OCI-LY1 (cell line): Measurements from ENCODE around the gene SMIM29.

ENCODE experiments used
- H2AFZ ChIP-seq: fragments of 200-600 bp; sonication (generic), shearing (Covaris generic); 2 replicates; pipeline ENCODE4 v1.6.0; 2014; ENCODE audit warnings: antibody characterized with exemption, mild to moderate bottlenecking, low read length
- H3F3A ChIP-seq: fragments of 200-600 bp; sonication (generic), shearing (Covaris generic); 2 replicates; pipeline ENCODE4 v1.6.0; 2014; ENCODE audit warnings: mild to moderate bottlenecking, antibody characterized with exemption, low read length, moderate library complexity; ENCODE audit not compliant: insufficient read depth
- H3K27ac ChIP-seq: fragments of 200-600 bp; sonication (generic); 2 replicates; pipeline ENCODE4 v1.5.1; 2014; ENCODE audit warnings: low read length, mixed run types, mild to moderate bottlenecking, low read depth; ENCODE audit not compliant: poor library complexity, severe bottlenecking
- H3K27me3 ChIP-seq: fragments of 200-600 bp; sonication (generic); 2 replicates; pipeline ENCODE4 v1.6.0; 2014; ENCODE audit warnings: antibody characterized with exemption, mild to moderate bottlenecking, low read length, moderate library complexity; ENCODE audit not compliant: insufficient read depth
- H3K36me3 ChIP-seq: fragments of 200-600 bp; sonication (generic); 2 replicates; pipeline ENCODE4 v1.6.1; 2014; ENCODE audit warnings: mild to moderate bottlenecking, antibody characterized with exemption, low read length, moderate library complexity, mixed read lengths; ENCODE audit not compliant: insufficient read depth
- H3K4me1 ChIP-seq: fragments of 200-600 bp; sonication (generic); 2 replicates; pipeline ENCODE4 v1.5.1; 2014; ENCODE audit warnings: mild to moderate bottlenecking, low read length, moderate library complexity; ENCODE audit not compliant: insufficient read depth, severe bottlenecking
- H3K4me2 ChIP-seq: fragments of 200-600 bp; sonication (generic), shearing (Covaris generic); 2 replicates; pipeline ENCODE4 v1.6.1; 2014; ENCODE audit warnings: low read length
- H3K4me3 ChIP-seq: fragments of 200-600 bp; sonication (generic); 2 replicates; pipeline ENCODE4 v1.5.1; 2014; ENCODE audit warnings: low read length, low read depth, mild to moderate bottlenecking, mixed read lengths; ENCODE audit not compliant: poor library complexity, severe bottlenecking
- H3K79me2 ChIP-seq: fragments of 200-600 bp; shearing (Covaris generic); 2 replicates; pipeline ENCODE4 v1.6.1; 2016; ENCODE audit warnings: mixed run types, low read length, mixed read lengths; ENCODE audit not compliant: insufficient read depth
- H3K9ac ChIP-seq: fragments of 200-600 bp; sonication (generic), shearing (Covaris generic); 2 replicates; pipeline ENCODE4 v1.6.1; 2014; ENCODE audit warnings: mild to moderate bottlenecking, low read length, mixed read lengths
- H3K9me2 ChIP-seq: fragments of 200-600 bp; sonication (generic), shearing (Covaris generic); 2 replicates; pipeline ENCODE4 v1.6.1; 2014; ENCODE audit warnings: low read depth, mild to moderate bottlenecking, low read length, mixed read lengths
- H3K9me3 ChIP-seq: fragments of 200-600 bp; shearing (Covaris generic); 2 replicates; pipeline ENCODE4 v1.6.1; 2014; ENCODE audit warnings: low read length, mixed read lengths
- H4K20me1 ChIP-seq: fragments of 200-600 bp; sonication (generic), shearing (Covaris generic); 2 replicates; pipeline ENCODE4 v1.6.0; 2016; ENCODE audit warnings: mild to moderate bottlenecking, low read length; ENCODE audit not compliant: insufficient read depth
- CTCF ChIP-seq: fragments of 200-600 bp; sonication (generic), shearing (Covaris generic); IDR thresholded peaks from 2 replicates; pipeline ENCODE4 v1.5.1; 2017; ENCODE audit warnings: mild to moderate bottlenecking, antibody characterized with exemption, low read length, moderate library complexity, mixed read lengths
- EZH2 ChIP-seq: fragments of 200-600 bp; sonication (generic), shearing (Covaris generic); IDR thresholded peaks from 2 replicates; pipeline ENCODE4 v1.8.0; 2017; ENCODE audit warnings: borderline replicate concordance, mixed run types, mild to moderate bottlenecking, antibody characterized with exemption, low read length, moderate library complexity, mixed read lengths

SMIM29 gene

GRCh38 chr6:34243901-34244884 is 4.6 kb downstream of the SMIM29 start:
- peak overlapping the region; percentile 52 for H3K27ac ChIP-seq
- no peak overlapping the region for H2AFZ ChIP-seq
- H3K27me3 ChIP-seq: no peaks in the 10 kb centered on the region
- no peaks in the 10 kb centered on the region for H3K9me2 ChIP-seq
- H3K36me3 ChIP-seq: peaks cover 57% of the 10 kb centered on the region
- no peak overlapping the region for H3K9ac ChIP-seq
- peaks cover 13% of the 10 kb centered on the region; the same call in 1 of the 2 replicates for H3F3A ChIP-seq
- no peak overlapping the region for H3K4me2 ChIP-seq
- H3K9me3 ChIP-seq: no peaks in the 10 kb centered on the region
- H4K20me1 ChIP-seq: no peaks in the 10 kb centered on the region
- TF ChIP-seq CTCF (peak; percentile 37), EZH2 (no peak)
- H3K79me2 ChIP-seq: peaks cover 15% of the 10 kb centered on the region
- peaks cover 27% of the 10 kb centered on the region for H3K4me1 ChIP-seq
- no peak overlapping the region for H3K4me3 ChIP-seq

- H4K20me1 ChIP-seq: no peaks in the 10 kb centered on the region
- no peak overlapping the region for H3K4me2 ChIP-seq
- no peaks in the 10 kb centered on the region for H3K9me3 ChIP-seq
- H3K27me3 ChIP-seq: no peaks in the 10 kb centered on the region
- H2AFZ ChIP-seq: no peak overlapping the region
- TF ChIP-seq CTCF (no peak), EZH2 (no peak)
- H3K36me3 ChIP-seq: peaks cover 67% of the 10 kb centered on the region
- H3F3A ChIP-seq: peaks cover 13% of the 10 kb centered on the region; the same call in 1 of the 2 replicates
- no peak overlapping the region for H3K4me3 ChIP-seq
- H3K9me2 ChIP-seq: no peaks in the 10 kb centered on the region
- no peak overlapping the region for H3K9ac ChIP-seq
- H3K27ac ChIP-seq: no peak overlapping the region
- H3K4me1 ChIP-seq: peaks cover 32% of the 10 kb centered on the region
- peaks cover 24% of the 10 kb centered on the region for H3K79me2 ChIP-seq
Observed at GRCh38 chr6:34243131-34243771, 5.6 kb downstream of the SMIM29 start.

- no peaks in the 10 kb centered on the region for H3K9me3 ChIP-seq
- no peak overlapping the region for H3K27ac ChIP-seq
- peaks cover 74% of the 10 kb centered on the region for H3K36me3 ChIP-seq
- H3K9ac ChIP-seq: no peak overlapping the region
- H4K20me1 ChIP-seq: no peaks in the 10 kb centered on the region
- TF ChIP-seq CTCF (no peak), EZH2 (no peak)
- peaks cover 10% of the 10 kb centered on the region; the same call in 1 of the 2 replicates for H3F3A ChIP-seq
- no peak overlapping the region for H2AFZ ChIP-seq
- no peaks in the 10 kb centered on the region for H3K9me2 ChIP-seq
- H3K4me2 ChIP-seq: no peak overlapping the region
- peaks cover 32% of the 10 kb centered on the region for H3K79me2 ChIP-seq
- H3K27me3 ChIP-seq: no peaks in the 10 kb centered on the region
- peaks cover 25% of the 10 kb centered on the region for H3K4me1 ChIP-seq
- H3K4me3 ChIP-seq: no peak overlapping the region
Observed at GRCh38 chr6:34242252-34243130, 6.3 kb downstream of the SMIM29 start.
